Panc1 (cell line): ENCODE measurements around the gene STAT4. TPM values are rescaled to one million over a fixed set of nuclear protein-coding genes. Genes with fewer than 3 reads are reported as not detected.

Experiments
- ATAC-seq: fragments of 200-7000 bp; cut with Tn5 transposase; 2 replicates; pipeline ENCODE4 v1.9.1; 2020; ENCODE audit warnings: mild to moderate bottlenecking, moderate library complexity
- BruUV-seq: library from RNA; stranded (reverse); fragments of 400-500 nt; replicated peaks from 2 replicates; lab custom pipeline; 2021; lab: Mats Ljungman, UMichigan
- CTCF ChIA-PET: fragments of 300-600 bp; sonication (Branson Sonifier 250); formaldehyde crosslinking; loops from one replicate; lab custom pipeline; 2022; ENCODE audit warnings: antibody characterized with exemption; lab: Charles Lee
- POLR2A ChIA-PET: fragments of 300-600 bp; sonication (Branson Sonifier 250); formaldehyde crosslinking; loops from one replicate; lab custom pipeline; 2022; ENCODE audit warnings: antibody characterized with exemption; lab: Charles Lee
- DNase-seq: peaks from one replicate; pipeline ENCODE4 v3.0.0-alpha.2; 2010; ENCODE audit warnings: low read depth, low spot score
- H3K27ac ChIP-seq: 2 replicates; pipeline ENCODE4 v1.5.1; 2011; ENCODE audit warnings: mild to moderate bottlenecking, low read length, inconsistent platforms
- H3K27me3 ChIP-seq: fragments of 200-500 bp; sonication (Bioruptor generic); 2 replicates; pipeline ENCODE4 v1.6.0; 2014; ENCODE audit warnings: low read length, inconsistent platforms; ENCODE audit not compliant: control insufficient read depth, insufficient read depth
- H3K36me3 ChIP-seq: fragments of 200-500 bp; sonication (Bioruptor generic); 2 replicates; pipeline ENCODE4 v1.5.1; 2014; ENCODE audit warnings: inconsistent platforms, mild to moderate bottlenecking, low read length, moderate library complexity; ENCODE audit not compliant: control insufficient read depth, insufficient read depth
- H3K4me1 ChIP-seq: 2 replicates; pipeline ENCODE4 v1.5.1; 2011; ENCODE audit warnings: inconsistent platforms, mild to moderate bottlenecking, low read length, moderate library complexity; ENCODE audit not compliant: control insufficient read depth, insufficient read depth
- H3K4me3 ChIP-seq, 2 experiments: 2 replicates each; pipeline ENCODE4 v1.5.1; 2011 to 2012; ENCODE audit warnings: low read depth in 2 of 2, low read length in 2 of 2, mild to moderate bottlenecking in 2 of 2, inconsistent platforms in 1 of 2, moderate library complexity in 1 of 2
- H3K9me3 ChIP-seq: fragments of 200-500 bp; sonication (Bioruptor generic); 2 replicates; pipeline ENCODE4 v1.5.1; 2014; ENCODE audit warnings: low read depth, mild to moderate bottlenecking, inconsistent platforms, low read length, moderate library complexity; ENCODE audit not compliant: control insufficient read depth, insufficient read depth
- POLR2AphosphoS5 ChIP-seq: IDR thresholded peaks from 2 replicates; pipeline ENCODE4 v1.6.1; 2012; ENCODE audit warnings: mild to moderate bottlenecking, low read depth, low read length, moderate library complexity
- SIN3A ChIP-seq: IDR thresholded peaks from 2 replicates; pipeline ENCODE4 v1.6.1; 2012; ENCODE audit warnings: low read depth, mild to moderate bottlenecking, low read length, moderate library complexity, borderline replicate concordance; ENCODE audit not compliant: insufficient read depth
- TCF7L2 ChIP-seq: IDR thresholded peaks from 2 replicates; pipeline ENCODE4 v1.6.1; 2011; ENCODE audit warnings: mild to moderate bottlenecking, low read depth, low read length, inconsistent platforms
- in situ Hi-C: cut with HindIII; loops from 2 replicates; pipeline ENCODE4 v1.10.0; 2016; ENCODE audit warnings: low sequenced_read_pairs, low pct_unique_long_range_greater_than_20kb
- intact Hi-C: fragments of 100-400 bp; cut with micrococcal nuclease; formaldehyde crosslinking; loops from one replicate; pipeline ENCODE4 v1.10.0; 2022; ENCODE audit not compliant: unreplicated experiment
- total RNA-seq: library from RNA; stranded (reverse); gene quantifications from one replicate; pipeline ENCODE4 v1.2.1, GENCODE V29; 2021; ENCODE audit not compliant: unreplicated experiment
- TF ChIP-seq, protein P1 (sequence below): fragments of 450-650 bp; IDR thresholded peaks from 2 replicates; pipeline ENCODE4 v1.5.1; 2017; ENCODE audit warnings: mild to moderate bottlenecking
- TF ChIP-seq, protein P2 (sequence below), 2 experiments: IDR thresholded peaks; 2 replicates each; pipeline ENCODE4 v1.6.1; 2011 to 2012; ENCODE audit warnings: low read depth in 2 of 2, control low read depth in 1 of 2, low read length in 1 of 2, mild to moderate bottlenecking in 1 of 2, moderate library complexity in 1 of 2; ENCODE audit not compliant: insufficient read depth in 1 of 2

STAT4 gene
- total RNA-seq, 1 experiment from 2014 or later: 0.05 TPM

- intact Hi-C loops: loop anchor here (5.0 kb wide), 1 partner anchor 72 kb away; no protein-coding TSS in a partner anchor
Observed at GRCh38 chr2:191065785-191066184, 85.0 kb downstream of the STAT4 start.

GRCh38 chr2:191064590-191064989 is 86.2 kb downstream of the STAT4 start:
- Histone ChIP-seq H3K27ac (no peak overlapping the region), H3K9me3 (no peaks in the 10 kb centered on the region), H3K27me3 (peaks cover 3% of the 10 kb centered on the region; the same call in 1 of the 2 replicates), H3K4me1 (no peaks in the 10 kb centered on the region), H3K4me3 (no peak overlapping the region), H3K36me3 (no peaks in the 10 kb centered on the region)
- in situ Hi-C loops: no loop called here
- ChIA-PET CTCF (no interaction called here), POLR2A (no interaction called here)
- TF ChIP-seq TCF7L2 (no peak), POLR2AphosphoS5 (no peak), SIN3A (no peak)
- DNase-seq: no peak
- ATAC-seq: no peak
- no TSS peak for BruUV-seq
- intact Hi-C loops: no loop called here

More at GRCh38 chr2:191065785-191066184, 85.0 kb downstream of the STAT4 start:
- CTCF ChIA-PET: no interaction called here
- H3K4me1 ChIP-seq: no peaks in the 10 kb centered on the region
- H3K27ac ChIP-seq: no peak overlapping the region
- H3K9me3 ChIP-seq: no peaks in the 10 kb centered on the region
- POLR2A ChIA-PET: no interaction called here
- in situ Hi-C loops: no loop called here
- no TSS peak for BruUV-seq
- ATAC-seq: no peak
- peaks cover 6% of the 10 kb centered on the region for H3K27me3 ChIP-seq
- no peak overlapping the region for H3K4me3 ChIP-seq
- no peaks in the 10 kb centered on the region for H3K36me3 ChIP-seq
- TF ChIP-seq, protein P1, sequence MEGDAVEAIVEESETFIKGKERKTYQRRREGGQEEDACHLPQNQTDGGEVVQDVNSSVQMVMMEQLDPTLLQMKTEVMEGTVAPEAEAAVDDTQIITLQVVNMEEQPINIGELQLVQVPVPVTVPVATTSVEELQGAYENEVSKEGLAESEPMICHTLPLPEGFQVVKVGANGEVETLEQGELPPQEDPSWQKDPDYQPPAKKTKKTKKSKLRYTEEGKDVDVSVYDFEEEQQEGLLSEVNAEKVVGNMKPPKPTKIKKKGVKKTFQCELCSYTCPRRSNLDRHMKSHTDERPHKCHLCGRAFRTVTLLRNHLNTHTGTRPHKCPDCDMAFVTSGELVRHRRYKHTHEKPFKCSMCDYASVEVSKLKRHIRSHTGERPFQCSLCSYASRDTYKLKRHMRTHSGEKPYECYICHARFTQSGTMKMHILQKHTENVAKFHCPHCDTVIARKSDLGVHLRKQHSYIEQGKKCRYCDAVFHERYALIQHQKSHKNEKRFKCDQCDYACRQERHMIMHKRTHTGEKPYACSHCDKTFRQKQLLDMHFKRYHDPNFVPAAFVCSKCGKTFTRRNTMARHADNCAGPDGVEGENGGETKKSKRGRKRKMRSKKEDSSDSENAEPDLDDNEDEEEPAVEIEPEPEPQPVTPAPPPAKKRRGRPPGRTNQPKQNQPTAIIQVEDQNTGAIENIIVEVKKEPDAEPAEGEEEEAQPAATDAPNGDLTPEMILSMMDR: no peak
- no peak for TF ChIP-seq TCF7L2
- no peak for TF ChIP-seq POLR2AphosphoS5
- TF ChIP-seq, protein P2, sequence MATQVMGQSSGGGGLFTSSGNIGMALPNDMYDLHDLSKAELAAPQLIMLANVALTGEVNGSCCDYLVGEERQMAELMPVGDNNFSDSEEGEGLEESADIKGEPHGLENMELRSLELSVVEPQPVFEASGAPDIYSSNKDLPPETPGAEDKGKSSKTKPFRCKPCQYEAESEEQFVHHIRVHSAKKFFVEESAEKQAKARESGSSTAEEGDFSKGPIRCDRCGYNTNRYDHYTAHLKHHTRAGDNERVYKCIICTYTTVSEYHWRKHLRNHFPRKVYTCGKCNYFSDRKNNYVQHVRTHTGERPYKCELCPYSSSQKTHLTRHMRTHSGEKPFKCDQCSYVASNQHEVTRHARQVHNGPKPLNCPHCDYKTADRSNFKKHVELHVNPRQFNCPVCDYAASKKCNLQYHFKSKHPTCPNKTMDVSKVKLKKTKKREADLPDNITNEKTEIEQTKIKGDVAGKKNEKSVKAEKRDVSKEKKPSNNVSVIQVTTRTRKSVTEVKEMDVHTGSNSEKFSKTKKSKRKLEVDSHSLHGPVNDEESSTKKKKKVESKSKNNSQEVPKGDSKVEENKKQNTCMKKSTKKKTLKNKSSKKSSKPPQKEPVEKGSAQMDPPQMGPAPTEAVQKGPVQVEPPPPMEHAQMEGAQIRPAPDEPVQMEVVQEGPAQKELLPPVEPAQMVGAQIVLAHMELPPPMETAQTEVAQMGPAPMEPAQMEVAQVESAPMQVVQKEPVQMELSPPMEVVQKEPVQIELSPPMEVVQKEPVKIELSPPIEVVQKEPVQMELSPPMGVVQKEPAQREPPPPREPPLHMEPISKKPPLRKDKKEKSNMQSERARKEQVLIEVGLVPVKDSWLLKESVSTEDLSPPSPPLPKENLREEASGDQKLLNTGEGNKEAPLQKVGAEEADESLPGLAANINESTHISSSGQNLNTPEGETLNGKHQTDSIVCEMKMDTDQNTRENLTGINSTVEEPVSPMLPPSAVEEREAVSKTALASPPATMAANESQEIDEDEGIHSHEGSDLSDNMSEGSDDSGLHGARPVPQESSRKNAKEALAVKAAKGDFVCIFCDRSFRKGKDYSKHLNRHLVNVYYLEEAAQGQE (IDR thresholded peaks at IDR 0.05; ENCODE audit: insufficient read depth in 1 of 2, low read depth in 2 of 2, low read length in 1 of 2): no peak
- no peak for TF ChIP-seq SIN3A
- DNase-seq: no peak

- in situ Hi-C loops: no loop called here
- ChIA-PET POLR2A (no interaction called here), CTCF (no interaction called here)
- H3K4me3 ChIP-seq: no peak overlapping the region
- H3K36me3 ChIP-seq: no peaks in the 10 kb centered on the region
- H3K27ac ChIP-seq: no peak overlapping the region
- DNase-seq (no peak), ATAC-seq (no peak)
- H3K9me3 ChIP-seq: no peaks in the 10 kb centered on the region
- peaks cover 3% of the 10 kb centered on the region; the same call in 1 of the 2 replicates for H3K27me3 ChIP-seq
- intact Hi-C loops: no loop called here
- H3K4me1 ChIP-seq: no peaks in the 10 kb centered on the region
- TF ChIP-seq SIN3A (no peak), POLR2AphosphoS5 (no peak)
- TF ChIP-seq, protein P1: no peak
- no TSS peak for BruUV-seq
Observed at GRCh38 chr2:191063584-191063983, 87.2 kb downstream of the STAT4 start.
